Naive thymus-derived CD4-positive, alpha-beta T cell (primary cell): ENCODE measurements around the gene HSD11B1. TPM values are rescaled to one million over a fixed set of nuclear protein-coding genes. Genes with fewer than 3 reads are reported as not detected.

Experiments
- ATAC-seq: fragments of 150-1000 bp; cut with Tn5 transposase; 2 replicates; pipeline ENCODE4 v1.10.0; 2021; ENCODE audit warnings: mild to moderate bottlenecking, moderate library complexity
- CTCF ChIA-PET: fragments of 350-600 bp; sonication (Branson Sonifier 250); formaldehyde crosslinking; loops from one replicate; lab custom pipeline; 2021; ENCODE audit warnings: antibody characterized with exemption; lab: Charles Lee
- POLR2A ChIA-PET: fragments of 350-600 bp; sonication (Branson Sonifier 250); formaldehyde crosslinking; loops from one replicate; lab custom pipeline; 2021; ENCODE audit warnings: antibody characterized with exemption, inconsistent platforms; lab: Charles Lee
- DNase-seq, 9 donors: peaks; one replicate each; pipeline versions ENCODE4 v3.0.0 to v3.0.0-alpha.2; 2020 to 2022; ENCODE audit warnings: mixed read lengths in 1 of 9
- H3K27ac ChIP-seq: one replicate; pipeline ENCODE4 v1.7.0; 2013; ENCODE audit warnings: mild to moderate bottlenecking, low read depth, low read length, moderate library complexity
- H3K27me3 ChIP-seq, 2 donors: one replicate each; pipeline ENCODE4 v1.7.0; 2013; ENCODE audit warnings: low read length in 2 of 2, mild to moderate bottlenecking in 2 of 2, moderate library complexity in 2 of 2; ENCODE audit not compliant: control insufficient read depth in 2 of 2, insufficient read depth in 2 of 2
- H3K36me3 ChIP-seq, 3 experiments: 1 replicate in 2 of 3; 2 replicates in 1 of 3; pipeline ENCODE4 v1.7.0; 2013; ENCODE audit warnings: low read length in 3 of 3, mild to moderate bottlenecking in 3 of 3, moderate library complexity in 1 of 3; ENCODE audit not compliant: insufficient read depth in 3 of 3, control insufficient read depth in 2 of 3
- H3K4me1 ChIP-seq, 2 donors: one replicate each; pipeline ENCODE4 v1.7.0; 2013; ENCODE audit warnings: low read length in 2 of 2, mild to moderate bottlenecking in 2 of 2, moderate library complexity in 1 of 2; ENCODE audit not compliant: control insufficient read depth in 2 of 2, insufficient read depth in 2 of 2
- H3K4me3 ChIP-seq: 2 replicates; pipeline ENCODE4 v1.7.0; 2013; ENCODE audit warnings: mild to moderate bottlenecking, low read length
- H3K9me3 ChIP-seq, 3 experiments: 1 replicate in 2 of 3; 2 replicates in 1 of 3; pipeline ENCODE4 v1.7.0; 2013; ENCODE audit warnings: low read length in 3 of 3; ENCODE audit not compliant: control insufficient read depth in 2 of 3
- H3K27ac Mint-ChIP-seq, 9 donors: one replicate each; pipeline ENCODE4 v1.8.0; 2020 to 2022; ENCODE audit warnings: mixed read lengths in 9 of 9, mild to moderate bottlenecking in 8 of 9, moderate library complexity in 5 of 9, inconsistent platforms in 2 of 9
- H3K27me3 Mint-ChIP-seq, 5 donors: one replicate each; pipeline ENCODE4 v1.8.0; 2021 to 2022; ENCODE audit warnings: mixed read lengths in 5 of 5, mild to moderate bottlenecking in 1 of 5
- H3K36me3 Mint-ChIP-seq, 5 donors: one replicate each; pipeline ENCODE4 v1.8.0; 2020 to 2022; ENCODE audit warnings: mixed read lengths in 5 of 5, mild to moderate bottlenecking in 3 of 5, inconsistent platforms in 1 of 5
- H3K4me1 Mint-ChIP-seq, 7 donors: one replicate each; pipeline ENCODE4 v1.8.0; 2020 to 2022; ENCODE audit warnings: mixed read lengths in 7 of 7, mild to moderate bottlenecking in 3 of 7, inconsistent platforms in 1 of 7
- H3K4me3 Mint-ChIP-seq, 10 donors: one replicate each; pipeline ENCODE4 v1.8.0; 2020 to 2022; ENCODE audit warnings: mild to moderate bottlenecking in 10 of 10, mixed read lengths in 10 of 10, moderate library complexity in 6 of 10, inconsistent platforms in 2 of 10
- H3K9me3 Mint-ChIP-seq, 11 donors: one replicate each; pipeline ENCODE4 v1.8.0; 2020 to 2022; ENCODE audit warnings: mixed read lengths in 11 of 11, mild to moderate bottlenecking in 4 of 11, inconsistent platforms in 1 of 11, moderate library complexity in 1 of 11
- intact Hi-C, 2 donors: fragments of 100-400 bp; cut with micrococcal nuclease; formaldehyde crosslinking; loops; one replicate each; pipeline ENCODE4 v1.15.1; 2023
- polyA plus RNA-seq, 2 donors: library from polyadenylated mRNA; unstranded; fragments of 300-500 nt; fragmentation: Illumina TruSeq; gene quantifications; one replicate each; pipeline ENCODE4 v1.2.3, GENCODE V29; 2021
- total RNA-seq, 6 experiments: library from RNA in 5 of 6; stranded (reverse) in 5 of 6; gene quantifications; 1 replicate in 5 of 6; 2 replicates in 1 of 6; pipeline ENCODE4 v1.2.3 and lab custom pipeline; 2021 to 2026

HSD11B1 gene
- total and polyA plus RNA-seq, 7 experiments from 2014 or later = 0.18 to 3.6 (median 0.50) TPM; not detected in 3

- CTCF ChIA-PET = interaction anchor here (1.0 kb wide), 2 partner anchors 21 to 127 kb away, joined by 3 to 4 read pairs; no protein-coding TSS in a partner anchor
These were observed 2.0 kb downstream of the HSD11B1 start for GRCh38 chr1:209706622-209707021.

GRCh38 chr1:209707308-209707707, 2.7 kb downstream of the HSD11B1 start:
- Histone ChIP-seq H3K36me3 (no peaks in the 10 kb centered on the region), H3K4me1 (no peaks in the 10 kb centered on the region), H3K4me3 (no peak overlapping the region), H3K27ac (no peak overlapping the region), H3K9me3 (no peaks in the 10 kb centered on the region), H3K27me3 (no peaks in the 10 kb centered on the region)
- H3K27me3 Mint-ChIP-seq = no peaks in the 10 kb centered on the region
- CTCF ChIA-PET = interaction anchor here (1.0 to 1.2 kb wide), 4 partner anchors 8 to 128 kb away, joined by 3 to 4 read pairs (median 4); no protein-coding TSS in a partner anchor
- intact Hi-C loops = no loop called here
- H3K27ac Mint-ChIP-seq = peak overlapping the region in 1 of 9 donors; percentile 5
- POLR2A ChIA-PET = no interaction called here
- peaks cover 0 to 55% (median 7%) of the 10 kb centered on the region in 7 donors for H3K4me1 Mint-ChIP-seq
- peaks cover 0 to 2% (median 0%) of the 10 kb centered on the region in 11 donors for H3K9me3 Mint-ChIP-seq
- no peak for ATAC-seq
- no peak overlapping the region for H3K4me3 Mint-ChIP-seq
- DNase-seq = no peak
- peaks cover 0 to 8% (median 0%) of the 10 kb centered on the region in 5 donors for H3K36me3 Mint-ChIP-seq

More at GRCh38 chr1:209706622-209707021, 2.0 kb downstream of the HSD11B1 start:
- Mint-ChIP-seq H3K4me3 (no peak overlapping the region), H3K27me3 (no peaks in the 10 kb centered on the region), H3K4me1 (peaks cover 0 to 58% (median 7%) of the 10 kb centered on the region in 7 donors), H3K36me3 (peaks cover 0 to 10% (median 0%) of the 10 kb centered on the region in 5 donors), H3K9me3 (peaks cover 0 to 2% (median 0%) of the 10 kb centered on the region in 11 donors), H3K27ac (peak overlapping the region in 1 of 9 donors; percentile 5)
- no peak for ATAC-seq
- Histone ChIP-seq H3K4me1 (no peaks in the 10 kb centered on the region), H3K36me3 (no peaks in the 10 kb centered on the region), H3K4me3 (no peak overlapping the region), H3K9me3 (no peaks in the 10 kb centered on the region), H3K27me3 (no peaks in the 10 kb centered on the region), H3K27ac (no peak overlapping the region)
- DNase-seq = no peak
- intact Hi-C loops = no loop called here
- POLR2A ChIA-PET = no interaction called here

DNA sequence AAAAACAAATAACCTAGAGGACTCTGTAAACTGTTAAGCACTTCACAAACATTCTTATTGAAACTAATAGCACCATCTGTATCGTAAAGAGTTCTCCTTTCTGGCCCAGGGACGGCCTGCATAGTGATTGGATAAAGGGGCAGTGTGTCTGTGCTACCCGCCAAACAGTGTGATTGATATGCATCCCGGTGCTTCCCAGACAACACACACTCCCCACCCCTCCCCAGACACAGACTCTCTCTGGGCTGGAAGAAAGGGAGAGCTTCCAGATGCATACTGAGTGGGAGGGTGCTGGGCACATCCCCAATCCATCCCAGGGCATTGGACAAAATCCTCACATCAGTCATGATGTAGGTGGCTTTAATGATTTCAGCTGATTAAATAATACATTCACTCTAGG, 3.7 kb downstream of the HSD11B1 start:
- H3K4me1 ChIP-seq = no peaks in the 10 kb centered on the region
- ChIA-PET POLR2A (interaction anchor here (0.5 kb wide), 1 partner anchor 11 kb away, joined by 3 read pairs; no protein-coding TSS in a partner anchor), CTCF (interaction anchor here (0.6 to 1.2 kb wide), 3 partner anchors 9 to 237 kb away, joined by 3 to 5 read pairs (median 4); no protein-coding TSS in a partner anchor)
- no peaks in the 10 kb centered on the region for H3K27me3 ChIP-seq
- intact Hi-C loops = no loop called here
- Mint-ChIP-seq H3K4me1 (peaks cover 0 to 55% (median 7%) of the 10 kb centered on the region in 7 donors), H3K27ac (no peak overlapping the region), H3K9me3 (peaks cover 0 to 2% (median 0%) of the 10 kb centered on the region in 11 donors), H3K36me3 (peaks cover 0 to 8% (median 0%) of the 10 kb centered on the region in 5 donors), H3K27me3 (no peaks in the 10 kb centered on the region), H3K4me3 (no peak overlapping the region)
- DNase-seq (no peak), ATAC-seq (no peak)
- H3K36me3 ChIP-seq = no peaks in the 10 kb centered on the region
- no peak overlapping the region for H3K27ac ChIP-seq
- H3K4me3 ChIP-seq = no peak overlapping the region
- H3K9me3 ChIP-seq = no peaks in the 10 kb centered on the region

- no peaks in the 10 kb centered on the region for H3K36me3 ChIP-seq
- no peak for DNase-seq
- ChIA-PET CTCF (no interaction called here), POLR2A (no interaction called here)
- peak overlapping the region in 1 of 10 donors; percentile 23 for H3K4me3 Mint-ChIP-seq
- no peaks in the 10 kb centered on the region for H3K27me3 ChIP-seq
- H3K27ac Mint-ChIP-seq = peak overlapping the region in 1 of 9 donors; percentile 72
- no peaks in the 10 kb centered on the region for H3K27me3 Mint-ChIP-seq
- intact Hi-C loops = no loop called here
- peaks cover 0 to 46% (median 0%) of the 10 kb centered on the region in 7 donors for H3K4me1 Mint-ChIP-seq
- no peaks in the 10 kb centered on the region for H3K4me1 ChIP-seq
- peaks cover 0 to 2% (median 0%) of the 10 kb centered on the region in 11 donors for H3K9me3 Mint-ChIP-seq
- peaks cover 0 to 10% (median 0%) of the 10 kb centered on the region in 5 donors for H3K36me3 Mint-ChIP-seq
- H3K9me3 ChIP-seq = no peaks in the 10 kb centered on the region
- no peak overlapping the region for H3K4me3 ChIP-seq
- no peak overlapping the region for H3K27ac ChIP-seq
- no peak for ATAC-seq
These were observed 5.4 kb downstream of the HSD11B1 start for GRCh38 chr1:209710093-209710492.

DNA sequence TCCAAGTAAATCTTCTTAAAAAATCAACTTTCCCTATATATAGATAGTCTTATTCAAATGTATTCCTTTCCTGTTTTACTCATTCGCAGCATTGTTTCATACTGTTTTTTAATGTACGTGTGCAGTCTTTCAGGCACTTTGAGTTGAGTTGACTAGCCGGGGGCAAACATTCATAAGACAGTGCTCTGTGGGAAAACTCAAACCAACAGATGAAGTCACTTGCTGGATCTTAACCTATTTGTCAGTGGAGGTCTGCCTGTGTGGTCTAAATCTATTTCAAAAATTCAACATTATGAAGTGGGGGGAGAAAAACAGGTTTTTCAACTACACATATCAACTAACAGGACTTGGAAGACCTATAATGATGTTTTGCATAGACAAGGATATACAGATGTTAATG, 6.2 kb downstream of the HSD11B1 start:
- Histone ChIP-seq H3K9me3 (no peaks in the 10 kb centered on the region), H3K36me3 (no peaks in the 10 kb centered on the region), H3K4me1 (no peaks in the 10 kb centered on the region), H3K27me3 (no peaks in the 10 kb centered on the region), H3K27ac (no peak overlapping the region), H3K4me3 (no peak overlapping the region)
- Mint-ChIP-seq H3K4me3 (no peak overlapping the region), H3K27ac (peak overlapping the region in 1 of 9 donors; percentile 64), H3K9me3 (no peaks in the 10 kb centered on the region), H3K27me3 (no peaks in the 10 kb centered on the region), H3K4me1 (peaks cover 0 to 53% (median 6%) of the 10 kb centered on the region in 7 donors), H3K36me3 (peaks cover 0 to 10% (median 0%) of the 10 kb centered on the region in 5 donors)
- DNase-seq = no peak
- no peak for ATAC-seq
- intact Hi-C loops = no loop called here
- ChIA-PET CTCF (no interaction called here), POLR2A (no interaction called here)

- peaks cover 0 to 4% (median 0%) of the 10 kb centered on the region in 11 donors for H3K9me3 Mint-ChIP-seq
These were observed 9.7 kb downstream of the HSD11B1 start for GRCh38 chr1:209714338-209714737.

More at GRCh38 chr1:209714338-209714737, 9.7 kb downstream of the HSD11B1 start:
- Histone ChIP-seq H3K36me3 (no peaks in the 10 kb centered on the region), H3K4me1 (no peaks in the 10 kb centered on the region), H3K4me3 (no peak overlapping the region), H3K27me3 (no peaks in the 10 kb centered on the region), H3K27ac (no peak overlapping the region), H3K9me3 (no peaks in the 10 kb centered on the region)
- POLR2A ChIA-PET = interaction anchor here (1.0 kb wide), 1 partner anchor 9 kb away, joined by 4 read pairs; no protein-coding TSS in a partner anchor
- CTCF ChIA-PET = no interaction called here
- intact Hi-C loops = loop anchor here in 1 of 2 donors (2.0 kb wide), 1 partner anchor 18 kb away; no protein-coding TSS in a partner anchor
- no peaks in the 10 kb centered on the region for H3K27me3 Mint-ChIP-seq
- DNase-seq = no peak
- peak overlapping the region in 1 of 10 donors; percentile 44 for H3K4me3 Mint-ChIP-seq
- no peak for ATAC-seq
- H3K36me3 Mint-ChIP-seq = peaks cover 0 to 7% (median 3%) of the 10 kb centered on the region in 5 donors
- peak overlapping the region in 2 of 9 donors; percentile 20 to 66 for H3K27ac Mint-ChIP-seq
- peaks cover 0 to 45% (median 11%) of the 10 kb centered on the region in 7 donors for H3K4me1 Mint-ChIP-seq
